Measurements from ENCODE around the gene BLNK.
"Not testable (repeated sequence)": the region's sequence is repeated elsewhere in the genome, so short reads cannot be mapped to it uniquely, and the experiment has no call there.

Gene BLNK

GRCh38 chr10:96271016-96271815 is at the start of gene BLNK:
TSS of gene BLNK (minus strand) at chr10:96271569. CDS start at chr10:96271398, 171 bp downstream.
- no peak for DNase-seq

GRCh38 chr10:96319754-96320474 is 48.5 kb upstream of the BLNK start:
- DNase-seq, result no peak

DNA sequence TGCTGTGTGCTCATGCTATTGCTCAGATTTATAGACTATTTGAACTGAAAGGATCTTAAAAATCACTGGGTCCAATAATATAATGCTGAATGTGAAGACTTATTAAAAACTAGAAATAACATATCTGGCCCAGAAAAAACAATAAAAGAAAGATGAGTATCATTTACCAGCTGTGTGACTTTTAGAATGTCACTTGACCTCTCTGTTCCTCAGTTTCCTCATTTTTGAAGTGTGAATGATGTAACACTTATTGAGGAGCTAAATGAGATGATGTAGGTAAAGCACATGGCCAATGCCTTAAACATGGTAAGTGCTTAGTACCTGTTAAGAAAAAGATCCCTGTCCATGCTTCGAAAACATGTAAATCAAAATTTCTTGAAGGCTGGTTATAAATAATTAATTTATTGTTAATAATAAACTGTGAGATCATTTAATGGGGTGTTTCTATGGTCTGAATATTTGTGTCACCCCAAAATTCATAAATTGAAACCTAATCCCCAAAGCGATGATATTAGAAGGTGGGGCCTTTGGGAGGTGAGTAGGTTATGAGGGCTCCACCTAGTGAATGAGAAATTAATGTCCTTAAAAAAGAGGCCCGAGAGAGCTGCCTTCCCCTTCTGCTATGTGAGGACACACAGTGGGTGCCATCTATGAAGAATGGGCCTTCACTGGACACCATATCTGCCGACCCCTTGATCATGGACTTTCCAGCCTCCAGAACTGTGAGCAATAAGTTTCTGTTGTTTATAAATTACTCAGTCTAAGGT is 45.9 kb upstream of the BLNK start:
- DNase-seq, result no peak

DNA sequence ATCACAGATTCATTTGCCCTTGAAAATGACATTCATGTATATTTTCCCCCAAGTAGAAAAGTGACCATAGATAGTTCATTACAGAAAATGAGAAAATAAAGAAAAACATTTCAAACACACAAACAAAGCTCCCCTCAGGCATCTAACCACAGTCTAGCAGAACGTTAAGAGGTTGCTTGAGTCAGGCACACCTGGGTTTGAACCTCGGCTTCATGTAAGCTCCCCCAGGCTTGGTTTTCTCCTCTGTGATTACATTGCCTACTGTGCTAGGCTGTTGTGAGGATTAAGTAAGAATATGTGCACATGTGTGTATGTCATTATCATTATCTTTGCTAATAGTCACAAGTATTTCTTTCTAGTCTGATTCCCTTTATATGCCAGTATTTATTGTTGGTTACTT is 42.0 kb upstream of the BLNK start:
- DNase-seq, result no peak

DNA sequence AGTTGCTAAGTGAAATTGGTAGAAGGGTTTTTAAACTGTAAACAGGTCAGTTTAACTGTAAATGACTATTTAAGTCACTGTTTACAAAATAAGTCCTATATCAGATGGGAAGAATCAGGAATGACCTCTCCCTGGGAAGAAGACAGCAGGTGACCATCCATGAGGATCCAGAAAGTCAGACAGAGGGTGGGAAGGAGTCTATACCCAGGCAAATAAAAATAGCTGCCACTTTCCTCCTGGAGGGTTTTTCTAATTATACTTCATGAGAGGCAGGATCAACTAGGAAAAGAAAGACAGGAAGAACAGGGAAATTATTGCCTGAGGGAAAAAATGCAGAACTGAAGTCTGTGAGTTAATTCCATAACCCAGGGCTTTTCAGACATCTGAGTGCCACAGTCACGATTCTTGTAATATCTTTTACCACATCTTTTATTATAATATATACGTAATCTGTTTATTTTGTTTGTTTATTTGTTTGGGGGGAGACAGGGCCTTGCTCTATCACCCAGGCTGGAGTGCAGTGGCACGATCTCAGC is 39.9 kb upstream of the BLNK start:
- no peak for DNase-seq

DNA sequence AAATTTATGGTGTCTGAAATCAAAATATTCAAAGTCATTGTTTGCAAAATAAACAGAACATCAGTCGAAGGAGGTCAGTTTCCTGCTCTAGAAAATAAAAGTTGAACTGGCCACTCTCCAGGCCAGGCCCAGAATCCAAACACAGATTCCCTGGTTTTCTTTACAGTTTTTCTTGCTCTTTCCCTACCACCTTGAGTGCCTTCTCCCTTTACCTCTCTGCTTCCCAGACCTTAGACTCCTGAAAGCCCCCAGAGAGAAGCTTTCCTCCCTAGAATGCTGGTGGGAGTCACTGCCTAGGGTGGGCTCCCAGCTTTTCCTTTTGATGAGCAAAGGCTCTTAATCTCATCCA is 38.9 kb upstream of the BLNK start:
- no peak for DNase-seq

GRCh38 chr10:96309628-96310320 is 38.4 kb upstream of the BLNK start:
- DNase-seq, result no peak

DNA sequence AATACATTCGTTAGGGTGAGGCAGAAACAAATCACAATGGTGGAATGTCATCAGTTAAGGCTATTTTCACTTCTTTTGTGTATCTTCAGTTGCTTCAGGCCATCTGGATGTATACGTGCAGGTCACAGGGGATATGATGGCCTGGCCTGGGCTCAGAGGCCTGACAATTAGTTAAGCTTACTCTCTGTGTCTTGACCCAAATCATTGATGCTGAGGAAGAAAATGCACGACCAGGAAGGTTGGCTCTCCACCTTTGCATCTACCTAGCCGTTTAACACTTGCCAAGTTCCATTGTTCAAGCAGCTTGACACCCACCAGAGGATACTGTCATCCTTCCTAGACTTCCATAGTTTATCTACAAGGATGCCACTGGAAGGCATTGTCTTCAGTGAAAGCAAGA is 37.5 kb upstream of the BLNK start:
- not testable (repeated sequence) for DNase-seq

- DNase-seq, result no peak
These were observed 35.1 kb upstream of the BLNK start for GRCh38 chr10:96306516-96306915.

GRCh38 chr10:96305019-96305418 is 33.6 kb upstream of the BLNK start:
- no peak for DNase-seq

- DNase-seq, result no peak
These were observed 32.9 kb upstream of the BLNK start, which contains the start of gene DNTT for GRCh38 chr10:96304230-96304629. TSS of gene DNTT (plus strand) at chr10:96304434. CDS start at chr10:96304498, 64 bp downstream.

DNA sequence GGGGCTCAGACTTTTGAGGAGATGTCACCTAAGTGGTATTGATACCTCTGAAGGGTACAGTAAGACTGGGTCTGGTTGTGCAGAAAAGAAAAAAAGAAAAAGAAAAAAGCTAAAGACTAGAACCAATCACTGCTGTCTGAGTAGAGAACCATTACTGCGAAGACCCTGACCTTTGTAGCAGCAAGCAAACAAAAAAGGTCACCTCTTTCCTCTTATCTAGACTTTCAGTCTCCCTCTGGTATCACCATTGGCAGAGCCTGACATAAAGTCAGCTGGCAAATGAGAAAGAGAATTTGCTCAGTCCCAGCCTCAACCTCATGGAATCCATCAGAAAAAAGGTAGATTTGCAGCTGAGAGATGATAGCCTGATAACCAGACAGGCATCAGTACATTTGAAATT is 30.2 kb upstream of the BLNK start:
- no peak for DNase-seq

DNA sequence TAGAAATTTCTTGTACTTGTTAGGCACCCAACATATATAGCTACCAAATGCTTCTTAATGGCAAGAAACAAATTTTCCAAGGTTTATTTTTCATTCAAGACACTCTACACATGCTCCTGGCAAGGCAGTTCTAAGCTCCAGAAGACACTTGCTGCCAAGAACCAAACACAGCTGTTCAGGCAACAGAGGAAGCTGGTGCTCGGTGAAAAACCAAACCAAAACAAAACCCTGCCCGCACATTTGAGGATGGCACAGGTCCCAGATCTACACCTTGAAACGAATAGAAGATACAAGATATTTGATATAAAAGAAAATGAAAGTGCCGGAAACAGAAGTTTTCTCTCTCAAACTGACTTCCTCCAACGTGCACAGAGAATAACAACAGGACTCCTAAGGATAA is 28.0 kb upstream of the BLNK start:
- DNase-seq, result no peak

GRCh38 chr10:96298362-96298761 is 27.0 kb upstream of the BLNK start:
- no peak for DNase-seq

DNA sequence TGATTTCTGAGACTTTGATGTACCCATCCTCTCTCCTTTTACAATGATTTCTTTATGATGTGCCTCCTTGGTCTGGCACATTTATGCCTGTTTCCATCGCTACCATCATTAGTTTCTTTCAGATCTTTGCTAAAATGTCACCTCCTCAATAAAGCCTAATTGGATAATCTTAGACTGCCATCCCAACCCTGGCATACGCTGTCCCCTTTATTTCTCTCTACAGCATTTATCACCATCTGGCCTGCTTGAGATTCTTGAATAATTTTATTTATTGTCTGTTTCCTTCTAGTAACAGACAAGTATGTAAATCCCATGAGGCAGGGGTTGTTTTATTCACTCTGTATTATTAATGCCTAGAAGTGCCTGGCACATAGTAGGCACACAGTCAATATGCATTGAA is 26.1 kb upstream of the BLNK start:
- no peak for DNase-seq

DNA sequence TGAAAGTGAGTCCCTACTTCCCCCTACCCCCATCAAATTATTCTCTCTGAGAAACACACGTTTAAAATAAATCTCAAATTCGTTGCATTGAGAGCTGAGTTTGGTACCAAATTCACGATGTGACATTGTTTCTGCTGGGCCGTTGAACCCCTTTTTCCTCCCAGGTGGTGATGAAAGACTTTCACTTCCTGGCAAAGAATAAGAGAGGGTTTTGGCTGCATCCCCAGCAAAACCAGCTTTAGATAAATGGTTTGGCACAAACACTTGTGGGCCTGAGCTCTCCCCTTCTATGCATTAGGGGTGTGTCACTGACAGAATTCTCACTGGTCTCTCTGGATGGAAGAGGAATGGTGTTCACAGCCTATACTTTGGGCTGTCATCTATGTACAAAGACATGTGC is 24.1 kb upstream of the BLNK start:
- no peak for DNase-seq

DNA sequence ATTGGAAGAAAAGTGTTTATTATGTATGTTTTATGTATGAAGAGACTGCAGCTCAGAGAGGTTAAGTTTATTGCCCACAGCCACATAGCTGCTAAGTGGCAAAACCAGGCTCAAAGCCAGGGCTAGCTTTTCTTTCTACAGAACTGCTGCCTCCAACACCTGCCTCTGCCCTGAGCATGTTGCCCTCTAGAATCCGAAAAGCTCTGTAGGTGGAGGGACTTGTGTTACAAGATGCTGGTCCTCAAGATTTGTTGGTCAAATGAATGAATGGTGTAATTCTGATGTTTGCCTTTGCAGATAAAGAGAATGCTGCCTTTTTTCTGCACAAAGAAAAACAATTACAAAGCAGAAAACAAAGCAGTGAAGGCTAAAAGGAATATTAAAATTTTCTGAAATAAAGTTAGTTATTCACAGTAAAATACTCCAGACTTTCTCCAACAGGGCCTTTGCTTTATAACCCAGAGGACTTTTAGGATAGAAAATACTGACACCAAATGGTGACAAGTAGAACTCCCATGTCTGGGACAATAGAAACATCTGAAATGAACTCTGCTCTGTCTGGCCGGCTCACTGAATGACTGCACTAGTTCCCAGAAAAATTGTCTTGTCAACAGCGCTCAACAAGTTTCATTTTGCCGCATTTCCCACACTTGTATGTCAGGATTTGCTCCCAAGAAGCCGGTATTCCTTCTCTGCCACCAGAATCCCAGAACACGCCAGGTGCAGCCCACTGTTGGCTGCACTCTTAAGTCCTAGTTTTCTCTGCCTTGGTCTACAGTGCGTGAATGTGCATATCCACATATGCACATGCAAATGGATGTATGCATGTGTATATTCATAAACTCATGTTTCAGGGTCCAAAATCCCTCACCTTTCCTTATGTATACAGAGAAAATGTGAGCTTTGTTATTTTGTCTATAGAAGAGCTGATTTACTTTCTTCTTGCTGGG is 21.9 kb upstream of the BLNK start:
- DNase-seq, result no peak

DNA sequence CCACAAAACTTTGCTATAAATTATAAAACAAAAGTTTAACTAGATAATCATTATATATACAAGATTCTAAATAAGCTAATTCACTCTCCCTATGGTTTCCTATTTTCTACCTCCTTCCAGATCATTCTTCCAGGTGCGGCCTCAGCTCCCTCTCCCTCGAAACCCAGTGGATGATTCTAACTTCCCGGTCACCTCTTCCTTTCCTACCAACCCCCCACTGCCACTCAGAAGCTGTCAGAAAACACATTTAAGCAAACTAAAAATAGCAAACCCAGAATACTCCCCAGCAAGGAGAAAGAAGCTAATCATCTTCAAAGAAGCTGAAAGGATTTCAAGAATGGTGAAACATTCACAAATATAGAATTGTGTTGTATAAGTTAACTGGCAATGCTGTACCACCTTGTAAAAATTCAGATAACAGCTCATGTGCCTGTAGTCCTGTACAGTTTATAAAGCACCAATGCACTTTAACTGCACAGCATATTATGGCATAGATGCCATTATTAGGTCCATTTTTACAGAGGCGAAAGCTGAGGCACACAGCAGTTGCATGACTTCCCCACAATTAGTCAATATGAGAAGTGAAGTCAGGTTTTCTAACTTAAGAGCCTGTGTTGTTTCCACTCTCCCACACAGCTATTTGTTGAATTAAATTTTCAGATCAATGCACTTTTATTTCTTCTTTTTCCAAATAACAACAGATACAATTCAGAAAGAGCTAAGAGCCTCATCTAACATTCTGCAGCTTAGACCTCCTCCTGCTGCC is 19.2 kb upstream of the BLNK start:
- DNase-seq, result no peak

- DNase-seq, result no peak
These were observed 18.0 kb upstream of the BLNK start for GRCh38 chr10:96289218-96289910.

GRCh38 chr10:96288151-96288621 is 16.8 kb upstream of the BLNK start:
- no peak for DNase-seq
